Measurements from ENCODE around the gene FGFR3. TPM values are rescaled to one million over a fixed set of nuclear protein-coding genes. Genes with fewer than 3 reads are reported as not detected.

FGFR3 gene
- polyA plus RNA-seq, 3 donors: 59.6 to 73.9 (median 62.8) TPM

DNA sequence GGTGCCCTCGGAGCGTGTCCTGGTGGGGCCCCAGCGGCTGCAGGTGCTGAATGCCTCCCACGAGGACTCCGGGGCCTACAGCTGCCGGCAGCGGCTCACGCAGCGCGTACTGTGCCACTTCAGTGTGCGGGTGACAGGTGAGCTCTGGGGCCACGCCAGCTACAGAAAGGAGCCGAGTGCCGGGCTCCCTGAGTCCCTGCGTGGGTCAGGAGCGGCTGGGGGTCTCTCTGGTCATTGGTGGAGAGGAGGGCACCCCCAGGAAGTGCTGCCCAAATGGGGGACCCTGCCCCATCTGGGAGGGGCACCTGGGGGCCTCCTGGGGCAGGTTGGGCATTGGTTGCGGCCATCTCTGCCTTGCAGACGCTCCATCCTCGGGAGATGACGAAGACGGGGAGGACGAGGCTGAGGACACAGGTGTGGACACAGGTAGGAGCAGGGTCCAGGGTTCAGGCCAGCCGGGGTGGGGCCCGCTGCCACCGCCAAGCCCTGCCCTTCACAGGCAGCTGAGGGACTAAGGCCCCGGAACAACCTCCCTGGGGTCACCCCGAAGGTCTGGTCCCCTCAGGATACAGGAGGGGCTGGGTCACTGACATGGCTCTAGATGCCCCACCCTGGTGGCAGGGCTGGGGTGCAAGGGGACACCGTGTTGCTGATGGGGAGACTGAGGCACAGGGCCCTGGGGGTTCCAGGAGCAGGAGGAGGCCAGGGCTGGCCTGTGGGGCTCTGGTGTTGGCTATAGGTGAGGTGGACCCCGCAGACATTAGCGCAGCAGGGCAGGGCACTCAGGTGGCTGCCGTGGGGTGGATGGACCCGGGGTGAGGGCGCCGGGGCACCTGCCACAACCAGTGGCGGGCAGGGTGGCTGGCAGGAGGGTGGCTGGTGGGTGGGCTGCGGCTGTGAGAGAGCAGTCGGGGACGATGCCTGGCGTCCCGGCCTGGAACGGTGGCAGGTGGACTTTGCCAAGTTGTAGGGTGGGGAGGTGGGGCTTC lies 6.6 kb downstream of the FGFR3 start:
- DNase-seq (ENCODE audit: low read depth in 3 of 3, low spot score in 2 of 3): no peak

DNA sequence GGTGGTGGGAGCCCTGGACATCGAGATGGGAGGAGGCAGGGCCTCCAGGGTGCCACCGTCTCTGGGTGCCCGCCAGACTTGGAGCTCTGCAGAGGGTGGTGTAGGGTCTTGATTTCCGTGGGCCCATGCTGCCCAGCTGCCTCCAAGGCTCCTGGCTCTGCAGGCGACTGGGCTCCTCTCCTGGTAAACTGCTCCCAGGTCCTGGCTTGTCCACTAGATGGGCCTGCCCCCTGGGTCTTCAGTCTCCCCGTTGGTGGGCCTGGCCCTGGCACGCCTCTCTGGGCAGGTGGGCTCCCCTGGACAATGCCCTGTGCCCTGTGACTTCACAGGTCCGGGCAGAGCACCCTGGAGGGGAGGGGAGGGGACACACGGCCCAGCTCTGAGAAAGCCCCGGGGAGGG lies 7.7 kb downstream of the FGFR3 start:
- no peak for DNase-seq (ENCODE audit: low read depth in 3 of 3, low spot score in 2 of 3)

DNA sequence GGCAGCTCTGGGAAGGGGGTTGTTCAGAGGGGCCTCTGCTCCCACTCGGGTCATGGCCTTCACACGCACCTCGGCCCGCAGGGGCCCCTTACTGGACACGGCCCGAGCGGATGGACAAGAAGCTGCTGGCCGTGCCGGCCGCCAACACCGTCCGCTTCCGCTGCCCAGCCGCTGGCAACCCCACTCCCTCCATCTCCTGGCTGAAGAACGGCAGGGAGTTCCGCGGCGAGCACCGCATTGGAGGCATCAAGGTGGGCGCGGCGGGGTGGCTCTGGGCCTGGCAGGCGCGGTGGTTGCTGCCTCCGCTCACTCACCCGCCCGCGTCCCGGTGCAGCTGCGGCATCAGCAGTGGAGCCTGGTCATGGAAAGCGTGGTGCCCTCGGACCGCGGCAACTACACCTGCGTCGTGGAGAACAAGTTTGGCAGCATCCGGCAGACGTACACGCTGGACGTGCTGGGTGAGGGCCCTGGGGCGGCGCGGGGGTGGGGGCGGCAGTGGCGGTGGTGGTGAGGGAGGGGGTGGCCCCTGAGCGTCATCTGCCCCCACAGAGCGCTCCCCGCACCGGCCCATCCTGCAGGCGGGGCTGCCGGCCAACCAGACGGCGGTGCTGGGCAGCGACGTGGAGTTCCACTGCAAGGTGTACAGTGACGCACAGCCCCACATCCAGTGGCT lies 8.3 kb downstream of the FGFR3 start:
- no peak for DNase-seq (ENCODE audit: low read depth in 3 of 3, low spot score in 2 of 3)

DNA sequence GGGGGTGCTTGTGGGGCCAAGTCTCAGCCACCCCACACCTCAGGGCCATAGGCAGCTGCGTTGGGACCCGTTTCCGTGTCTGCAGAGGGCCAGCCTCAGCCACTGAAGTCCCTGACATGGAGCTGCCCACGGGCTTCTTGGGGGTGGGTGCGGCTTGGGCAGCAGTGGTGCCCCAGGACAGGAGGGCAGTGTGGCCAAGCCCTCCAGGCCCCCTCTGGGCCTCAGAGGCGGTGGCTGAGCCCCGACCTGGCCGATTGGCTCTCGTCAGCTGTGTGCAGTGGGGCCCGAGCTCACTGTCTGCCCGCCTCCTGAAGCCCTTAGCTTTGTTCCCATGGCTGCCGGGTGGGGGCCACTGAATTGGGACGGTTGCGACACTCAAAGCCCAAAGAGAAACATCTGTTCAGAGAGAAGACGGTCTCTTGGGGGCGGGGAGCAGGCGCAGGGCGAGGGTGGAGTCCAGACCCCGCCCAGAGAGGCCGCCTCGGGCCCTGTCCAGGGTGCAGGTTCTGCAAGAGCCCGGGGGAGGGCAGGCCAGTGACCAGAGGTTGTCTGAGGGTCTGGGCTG lies 9.1 kb downstream of the FGFR3 start:
- DNase-seq (ENCODE audit: low read depth in 3 of 3, low spot score in 2 of 3): no peak

DNA sequence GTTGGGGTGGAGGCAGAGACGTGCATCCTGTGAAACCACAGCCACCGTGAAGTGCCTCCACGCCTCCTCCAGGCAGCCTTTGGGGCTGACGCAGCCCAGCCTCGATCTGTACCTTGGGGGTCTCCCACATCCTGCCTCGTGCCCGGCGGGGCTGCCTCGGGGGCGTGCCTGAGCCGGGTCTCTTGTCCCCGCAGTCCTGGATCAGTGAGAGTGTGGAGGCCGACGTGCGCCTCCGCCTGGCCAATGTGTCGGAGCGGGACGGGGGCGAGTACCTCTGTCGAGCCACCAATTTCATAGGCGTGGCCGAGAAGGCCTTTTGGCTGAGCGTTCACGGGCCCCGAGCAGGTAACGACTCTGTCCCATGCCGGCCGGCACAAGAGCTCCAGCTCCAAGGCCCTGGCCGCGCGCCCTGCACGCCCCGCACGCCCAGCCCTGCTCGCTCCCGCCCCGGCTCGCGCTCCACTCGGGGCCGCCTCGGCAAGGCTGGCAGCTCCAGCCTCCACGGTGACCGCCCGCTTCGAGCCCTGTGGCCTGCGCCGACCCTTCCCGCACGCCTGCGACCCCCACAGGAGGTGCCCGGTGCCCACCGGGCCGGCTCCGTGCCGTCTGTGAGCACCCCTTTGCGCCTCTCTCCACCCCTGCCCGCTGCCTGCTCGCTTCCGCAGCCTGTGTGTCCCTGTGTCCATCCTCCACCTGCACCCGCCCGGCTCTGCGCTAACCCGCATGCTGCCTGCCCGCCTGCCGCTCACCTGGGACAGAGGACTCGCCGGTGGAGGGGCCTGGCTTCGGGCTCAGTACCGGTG lies 9.8 kb downstream of the FGFR3 start:
- DNase-seq (ENCODE audit: low read depth in 3 of 3, low spot score in 2 of 3): no peak

DNA sequence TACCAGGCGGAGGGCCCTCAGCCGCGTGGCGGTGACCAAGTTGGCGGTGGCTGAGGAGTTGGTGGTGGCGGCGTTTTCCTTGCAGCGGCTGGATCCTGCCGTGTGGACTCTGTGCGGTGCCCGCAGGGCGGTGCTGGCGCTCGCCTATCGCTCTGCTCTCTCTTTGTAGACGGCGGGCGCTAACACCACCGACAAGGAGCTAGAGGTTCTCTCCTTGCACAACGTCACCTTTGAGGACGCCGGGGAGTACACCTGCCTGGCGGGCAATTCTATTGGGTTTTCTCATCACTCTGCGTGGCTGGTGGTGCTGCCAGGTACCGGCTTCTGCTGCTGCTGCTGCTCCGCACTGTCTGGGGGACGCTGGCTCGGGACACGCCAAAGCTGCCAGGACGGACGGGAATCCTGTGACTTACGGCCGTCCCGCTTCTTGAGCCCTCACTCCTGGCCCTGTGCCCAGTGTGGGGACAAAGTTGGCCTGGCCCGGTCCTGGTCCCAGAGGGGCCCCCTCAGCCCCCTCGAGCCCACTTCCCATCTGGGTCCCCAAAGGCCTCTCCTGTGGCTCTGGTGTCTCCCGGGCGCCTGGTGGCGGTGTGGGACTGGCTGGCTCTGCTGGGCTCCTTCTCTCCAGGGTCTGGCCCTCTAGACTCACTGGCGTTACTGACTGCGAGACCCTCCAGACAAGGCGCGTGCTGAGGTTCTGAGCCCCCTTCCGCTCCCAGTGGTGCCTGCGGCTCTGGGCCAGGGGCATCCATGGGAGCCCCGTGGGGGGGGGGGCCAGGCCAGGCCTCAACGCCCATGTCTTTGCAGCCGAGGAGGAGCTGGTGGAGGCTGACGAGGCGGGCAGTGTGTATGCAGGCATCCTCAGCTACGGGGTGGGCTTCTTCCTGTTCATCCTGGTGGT lies 10.7 kb downstream of the FGFR3 start:
- DNase-seq (ENCODE audit: low read depth in 3 of 3, low spot score in 2 of 3): no peak

DNA sequence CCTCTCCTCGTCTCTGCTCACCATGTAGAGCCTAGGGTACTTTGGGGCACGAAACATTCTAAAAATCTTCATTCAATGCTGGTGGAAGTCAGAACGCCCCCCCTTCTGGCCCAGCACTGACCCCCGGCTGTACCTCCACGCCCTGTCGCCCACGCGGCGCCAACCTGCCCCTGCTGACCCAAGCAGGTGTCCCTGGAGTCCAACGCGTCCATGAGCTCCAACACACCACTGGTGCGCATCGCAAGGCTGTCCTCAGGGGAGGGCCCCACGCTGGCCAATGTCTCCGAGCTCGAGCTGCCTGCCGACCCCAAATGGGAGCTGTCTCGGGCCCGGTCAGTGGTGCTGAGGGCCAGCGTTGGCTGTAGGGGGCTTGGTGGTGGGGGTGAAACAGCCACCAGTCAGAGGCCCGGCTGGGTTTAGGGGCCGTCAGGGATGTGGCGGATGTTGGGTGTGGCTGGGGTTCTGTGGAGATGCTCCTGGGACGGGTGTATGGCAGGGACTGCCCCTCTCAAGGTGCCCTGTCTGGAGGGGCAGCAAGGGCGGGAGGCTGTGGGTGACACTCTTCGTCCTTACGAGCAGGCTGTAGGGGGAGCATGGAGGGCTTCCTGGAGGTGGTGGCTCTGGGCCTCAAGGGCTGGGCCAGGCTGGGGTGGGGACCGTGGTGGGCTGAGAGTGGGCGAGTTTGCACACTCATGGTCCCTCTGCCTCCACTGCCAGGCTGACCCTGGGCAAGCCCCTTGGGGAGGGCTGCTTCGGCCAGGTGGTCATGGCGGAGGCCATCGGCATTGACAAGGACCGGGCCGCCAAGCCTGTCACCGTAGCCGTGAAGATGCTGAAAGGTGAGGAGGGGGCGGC lies 11.8 kb downstream of the FGFR3 start:
- DNase-seq (ENCODE audit: low read depth in 3 of 3, low spot score in 2 of 3): no peak

DNA sequence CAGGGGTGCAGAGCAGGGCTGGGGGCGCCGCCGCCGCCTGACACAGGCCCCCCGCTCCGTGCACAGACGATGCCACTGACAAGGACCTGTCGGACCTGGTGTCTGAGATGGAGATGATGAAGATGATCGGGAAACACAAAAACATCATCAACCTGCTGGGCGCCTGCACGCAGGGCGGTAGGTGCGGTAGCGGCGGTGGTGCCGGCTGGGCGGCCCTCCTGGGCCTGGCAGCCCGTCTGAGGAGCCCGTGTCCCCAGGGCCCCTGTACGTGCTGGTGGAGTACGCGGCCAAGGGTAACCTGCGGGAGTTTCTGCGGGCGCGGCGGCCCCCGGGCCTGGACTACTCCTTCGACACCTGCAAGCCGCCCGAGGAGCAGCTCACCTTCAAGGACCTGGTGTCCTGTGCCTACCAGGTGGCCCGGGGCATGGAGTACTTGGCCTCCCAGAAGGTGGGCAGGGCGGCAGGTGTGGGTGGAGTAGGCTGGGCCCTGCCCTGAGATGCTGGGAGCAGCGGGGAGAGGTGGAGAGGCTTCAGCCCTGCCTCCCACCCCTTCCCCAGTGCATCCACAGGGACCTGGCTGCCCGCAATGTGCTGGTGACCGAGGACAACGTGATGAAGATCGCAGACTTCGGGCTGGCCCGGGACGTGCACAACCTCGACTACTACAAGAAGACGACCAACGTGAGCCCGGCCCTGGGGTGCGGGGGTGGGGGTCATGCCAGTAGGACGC lies 12.6 kb downstream of the FGFR3 start:
- DNase-seq (ENCODE audit: low read depth in 3 of 3, low spot score in 2 of 3): no peak

DNA sequence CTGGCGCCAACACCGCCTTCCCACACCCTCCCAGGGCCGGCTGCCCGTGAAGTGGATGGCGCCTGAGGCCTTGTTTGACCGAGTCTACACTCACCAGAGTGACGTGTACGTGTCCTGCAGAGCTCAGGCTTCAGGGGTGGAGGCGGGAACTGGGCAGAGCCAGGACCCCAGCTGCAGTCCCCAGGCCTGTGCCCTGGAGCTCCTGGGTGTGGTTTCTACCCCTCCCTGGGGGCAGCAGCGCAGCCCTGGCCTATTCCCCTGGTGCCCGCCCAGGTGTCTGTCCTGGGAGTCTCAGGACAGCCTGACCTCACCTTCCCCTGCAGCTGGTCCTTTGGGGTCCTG lies 13.1 kb downstream of the FGFR3 start:
- no peak for DNase-seq (ENCODE audit: low read depth in 3 of 3, low spot score in 2 of 3)

DNA sequence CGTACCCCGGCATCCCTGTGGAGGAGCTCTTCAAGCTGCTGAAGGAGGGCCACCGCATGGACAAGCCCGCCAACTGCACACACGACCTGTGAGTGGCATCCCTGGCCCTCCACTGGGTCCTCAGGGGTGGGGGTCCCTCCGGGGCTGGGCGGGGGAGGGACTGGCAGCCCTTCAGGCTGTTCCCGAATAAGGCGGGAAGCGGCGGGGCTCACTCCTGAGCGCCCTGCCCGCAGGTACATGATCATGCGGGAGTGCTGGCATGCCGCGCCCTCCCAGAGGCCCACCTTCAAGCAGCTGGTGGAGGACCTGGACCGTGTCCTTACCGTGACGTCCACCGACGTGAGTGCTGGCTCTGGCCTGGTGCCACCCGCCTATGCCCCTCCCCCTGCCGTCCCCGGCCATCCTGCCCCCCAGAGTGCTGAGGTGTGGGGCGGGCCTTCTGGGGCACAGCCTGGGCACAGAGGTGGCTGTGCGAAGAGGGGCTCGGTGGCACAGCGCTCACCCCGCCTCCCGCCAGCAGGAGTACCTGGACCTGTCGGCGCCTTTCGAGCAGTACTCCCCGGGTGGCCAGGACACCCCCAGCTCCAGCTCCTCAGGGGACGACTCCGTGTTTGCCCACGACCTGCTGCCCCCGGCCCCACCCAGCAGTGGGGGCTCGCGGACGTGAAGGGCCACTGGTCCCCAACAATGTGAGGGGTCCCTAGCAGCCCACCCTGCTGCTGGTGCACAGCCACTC lies 13.7 kb downstream of the FGFR3 start:
- no peak for DNase-seq (ENCODE audit: low read depth in 3 of 3, low spot score in 2 of 3)

DNA sequence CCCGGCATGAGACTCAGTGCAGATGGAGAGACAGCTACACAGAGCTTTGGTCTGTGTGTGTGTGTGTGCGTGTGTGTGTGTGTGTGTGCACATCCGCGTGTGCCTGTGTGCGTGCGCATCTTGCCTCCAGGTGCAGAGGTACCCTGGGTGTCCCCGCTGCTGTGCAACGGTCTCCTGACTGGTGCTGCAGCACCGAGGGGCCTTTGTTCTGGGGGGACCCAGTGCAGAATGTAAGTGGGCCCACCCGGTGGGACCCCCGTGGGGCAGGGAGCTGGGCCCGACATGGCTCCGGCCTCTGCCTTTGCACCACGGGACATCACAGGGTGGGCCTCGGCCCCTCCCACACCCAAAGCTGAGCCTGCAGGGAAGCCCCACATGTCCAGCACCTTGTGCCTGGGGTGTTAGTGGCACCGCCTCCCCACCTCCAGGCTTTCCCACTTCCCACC lies 14.3 kb downstream of the FGFR3 start:
- DNase-seq (ENCODE audit: low read depth in 3 of 3, low spot score in 2 of 3): no peak

DNA sequence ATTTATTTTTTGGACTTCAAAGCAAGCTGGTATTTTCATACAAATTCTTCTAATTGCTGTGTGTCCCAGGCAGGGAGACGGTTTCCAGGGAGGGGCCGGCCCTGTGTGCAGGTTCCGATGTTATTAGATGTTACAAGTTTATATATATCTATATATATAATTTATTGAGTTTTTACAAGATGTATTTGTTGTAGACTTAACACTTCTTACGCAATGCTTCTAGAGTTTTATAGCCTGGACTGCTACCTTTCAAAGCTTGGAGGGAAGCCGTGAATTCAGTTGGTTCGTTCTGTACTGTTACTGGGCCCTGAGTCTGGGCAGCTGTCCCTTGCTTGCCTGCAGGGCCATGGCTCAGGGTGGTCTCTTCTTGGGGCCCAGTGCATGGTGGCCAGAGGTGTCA lies 15.3 kb downstream of the FGFR3 start:
- DNase-seq (ENCODE audit: low read depth in 3 of 3, low spot score in 2 of 3): no peak

DNA sequence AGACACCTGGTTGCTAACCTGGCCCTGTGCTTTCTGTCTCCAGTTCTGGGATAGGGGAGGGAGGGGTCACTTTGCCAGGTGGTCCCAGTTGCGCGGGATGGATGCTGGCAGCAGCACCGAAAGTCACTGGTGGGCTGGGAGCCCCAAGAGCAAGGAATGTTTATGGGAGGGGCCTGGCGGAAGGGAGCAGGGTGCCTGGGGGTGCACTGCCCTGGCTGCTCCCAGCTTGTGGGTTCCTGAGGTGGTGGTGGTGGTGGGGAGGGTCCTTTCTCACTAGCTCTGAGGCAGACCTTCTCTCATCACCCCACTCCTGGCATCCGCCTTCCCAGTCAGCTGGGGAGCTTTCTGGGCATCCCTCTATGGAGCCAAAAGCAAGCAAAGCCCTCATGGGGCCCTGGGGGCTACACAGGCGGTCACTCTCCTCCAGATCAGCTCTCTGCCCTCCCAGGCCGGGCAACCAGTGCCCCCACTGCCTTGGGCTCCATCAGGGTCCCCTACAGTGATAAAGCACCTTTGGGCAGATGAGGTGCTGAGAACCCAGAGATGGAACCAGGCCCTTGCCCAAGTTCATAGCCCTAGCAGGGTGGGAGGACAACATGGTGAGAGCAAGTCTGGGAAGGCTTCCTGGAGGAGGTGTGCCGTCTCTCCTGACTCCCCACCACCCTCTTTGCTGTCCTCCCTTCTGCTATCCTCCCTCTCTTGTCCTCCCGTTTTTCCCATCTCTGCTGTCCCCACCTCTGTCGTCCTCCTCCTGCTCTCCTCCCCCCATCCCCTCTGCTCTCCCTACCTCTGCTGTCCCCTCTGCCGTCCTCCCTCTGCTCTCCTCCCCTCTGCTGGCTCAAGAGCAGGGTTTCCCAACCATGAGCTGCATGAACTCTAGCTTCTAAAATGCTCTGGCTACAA lies 16.0 kb downstream of the FGFR3 start:
- no peak for DNase-seq (ENCODE audit: low read depth in 3 of 3, low spot score in 2 of 3)

DNA sequence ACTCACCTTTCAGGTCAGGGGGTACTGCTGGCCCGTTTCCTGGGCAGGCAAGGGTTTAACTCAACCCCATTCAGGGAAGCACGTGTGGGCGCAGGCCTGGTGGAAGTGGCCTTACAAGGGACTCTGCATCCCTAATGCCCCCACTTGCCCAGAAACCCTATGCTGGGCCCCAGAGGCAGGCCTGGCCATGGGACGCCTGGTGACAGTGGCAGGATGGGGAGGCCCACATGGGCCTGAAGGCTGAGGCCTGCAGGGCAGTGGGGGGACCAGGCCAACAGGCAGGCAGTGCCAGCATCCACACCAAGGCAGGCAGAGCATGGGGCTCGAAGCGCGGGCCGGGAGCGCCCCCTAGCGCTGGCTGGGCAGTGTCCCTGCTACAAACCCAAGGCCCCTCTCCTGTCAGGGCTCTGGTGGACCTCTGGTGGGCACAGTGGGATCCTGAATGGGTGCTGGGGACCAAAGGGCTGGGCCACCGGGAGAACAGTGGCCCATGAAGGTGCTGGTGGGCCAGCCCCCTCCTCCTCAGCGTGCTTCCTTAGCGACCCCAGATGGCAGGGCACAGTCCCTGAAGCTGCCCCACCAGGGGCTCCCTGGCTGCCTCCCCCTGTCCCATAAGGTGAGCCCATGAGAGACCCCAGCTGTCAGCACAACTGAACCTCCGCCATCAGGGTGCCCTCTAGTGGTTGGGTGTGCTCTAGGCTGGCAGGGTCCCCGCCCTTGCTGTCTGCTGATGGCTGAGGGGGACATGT lies 16.8 kb downstream of the FGFR3 start:
- DNase-seq (ENCODE audit: low read depth in 3 of 3, low spot score in 2 of 3): no peak

DNA sequence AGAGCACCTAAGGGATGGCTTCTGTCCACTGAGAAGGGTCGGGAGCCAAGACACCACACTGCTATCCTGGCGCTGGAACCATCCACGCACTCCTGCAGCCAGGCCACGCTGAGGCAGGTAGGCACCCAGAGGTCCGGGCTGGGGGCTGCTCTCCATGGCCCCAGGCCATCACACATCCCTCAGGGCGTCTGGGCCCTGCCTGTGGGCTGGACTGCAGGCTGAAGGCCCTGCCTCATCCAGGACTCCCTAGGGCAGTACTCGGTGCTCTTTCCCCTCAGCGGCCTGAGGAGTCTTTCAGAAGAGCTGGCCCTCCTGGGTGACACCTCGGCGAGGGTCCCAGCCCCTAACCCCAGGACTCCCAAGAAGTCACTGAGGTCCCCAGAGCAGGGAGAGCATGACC lies 17.7 kb downstream of the FGFR3 start:
- no peak for DNase-seq (ENCODE audit: low read depth in 3 of 3, low spot score in 2 of 3)

DNA sequence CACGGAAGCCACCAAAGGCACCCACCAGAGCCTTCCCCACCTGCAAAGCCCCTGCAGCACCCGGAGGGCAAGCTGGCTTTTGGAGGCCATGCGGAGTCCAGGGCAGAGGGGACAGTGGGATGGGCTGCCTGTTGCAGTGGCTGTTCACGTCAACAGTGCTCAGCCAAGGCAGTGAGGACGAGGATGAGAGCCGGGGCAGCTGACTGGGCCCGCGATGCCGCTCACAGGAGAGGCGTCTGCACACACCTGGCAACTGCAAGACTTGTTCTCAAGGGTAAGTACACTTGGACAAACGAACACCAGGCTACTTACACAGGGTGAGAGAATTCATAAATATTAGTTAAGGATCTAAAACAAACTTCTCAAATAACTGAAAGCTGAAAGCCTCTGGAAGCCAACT lies 19.6 kb downstream of the FGFR3 start:
- DNase-seq (ENCODE audit: low read depth in 3 of 3, low spot score in 2 of 3): no peak
